ENCODE data around the gene RGS6.

Gene RGS6

GRCh38 chr14:72503271-72503670 is 571.0 kb downstream of the RGS6 start:
- DNase-seq (ENCODE audit: low read depth), result no peak

GRCh38 chr14:72503696-72504368 is 571.6 kb downstream of the RGS6 start:
- peak; percentile 42 for DNase-seq (ENCODE audit: low read depth)

- no peak for DNase-seq (ENCODE audit: low read depth)
Observed at GRCh38 chr14:72510566-72510965, 578.3 kb downstream of the RGS6 start.

GRCh38 chr14:72512281-72512680 is 580.1 kb downstream of the RGS6 start:
- DNase-seq (ENCODE audit: low read depth), result no peak

- no peak for DNase-seq (ENCODE audit: low read depth)
Observed at GRCh38 chr14:72512925-72513324, 580.7 kb downstream of the RGS6 start.

GRCh38 chr14:72513346-72513745 is 581.1 kb downstream of the RGS6 start:
- no peak for DNase-seq (ENCODE audit: low read depth)

GRCh38 chr14:72513965-72514659 is 581.9 kb downstream of the RGS6 start:
- peak; percentile 65 for DNase-seq (ENCODE audit: low read depth)

- DNase-seq (ENCODE audit: low read depth), result no peak
Observed at GRCh38 chr14:72514660-72515025, 582.4 kb downstream of the RGS6 start.

- DNase-seq (ENCODE audit: low read depth), result peak; percentile 69
Observed at GRCh38 chr14:72515779-72516770, 583.8 kb downstream of the RGS6 start.

- DNase-seq (ENCODE audit: low read depth), result peak; percentile 79
Observed at GRCh38 chr14:72516936-72517700, 584.9 kb downstream of the RGS6 start.

GRCh38 chr14:72517736-72518135 is 585.5 kb downstream of the RGS6 start:
- DNase-seq (ENCODE audit: low read depth), result no peak

GRCh38 chr14:72518809-72519377 is 586.7 kb downstream of the RGS6 start:
- no peak for DNase-seq (ENCODE audit: low read depth)

GRCh38 chr14:72519543-72519942 is 587.3 kb downstream of the RGS6 start:
- DNase-seq (ENCODE audit: low read depth), result no peak

GRCh38 chr14:72521045-72521444 is 588.8 kb downstream of the RGS6 start:
- no peak for DNase-seq (ENCODE audit: low read depth)

- DNase-seq (ENCODE audit: low read depth), result no peak
Observed at GRCh38 chr14:72521968-72522741, 589.9 kb downstream of the RGS6 start.

- no peak for DNase-seq (ENCODE audit: low read depth)
Observed at GRCh38 chr14:72522847-72523246, 590.6 kb downstream of the RGS6 start.

- DNase-seq (ENCODE audit: low read depth), result peak; percentile 33
Observed at GRCh38 chr14:72523424-72524294, 591.4 kb downstream of the RGS6 start.

GRCh38 chr14:72524295-72524629 is 592.0 kb downstream of the RGS6 start:
- DNase-seq (ENCODE audit: low read depth), result no peak

GRCh38 chr14:72525087-72525915 is 593.1 kb downstream of the RGS6 start:
- DNase-seq (ENCODE audit: low read depth), result peak; percentile 30

Measured in EH (cell line).